Non-pigmented ciliary epithelial cell (primary cell): Measurements from ENCODE around the gene RPL36.
"Not testable (repeated sequence)": the region's sequence is repeated elsewhere in the genome, so short reads cannot be mapped to it uniquely, and the experiment has no call there.

Experiments used
- DNase-seq: peaks from one replicate; pipeline ENCODE4 v3.0.0-alpha.2; 2010; ENCODE audit warnings: low read depth

RPL36 gene

DNA sequence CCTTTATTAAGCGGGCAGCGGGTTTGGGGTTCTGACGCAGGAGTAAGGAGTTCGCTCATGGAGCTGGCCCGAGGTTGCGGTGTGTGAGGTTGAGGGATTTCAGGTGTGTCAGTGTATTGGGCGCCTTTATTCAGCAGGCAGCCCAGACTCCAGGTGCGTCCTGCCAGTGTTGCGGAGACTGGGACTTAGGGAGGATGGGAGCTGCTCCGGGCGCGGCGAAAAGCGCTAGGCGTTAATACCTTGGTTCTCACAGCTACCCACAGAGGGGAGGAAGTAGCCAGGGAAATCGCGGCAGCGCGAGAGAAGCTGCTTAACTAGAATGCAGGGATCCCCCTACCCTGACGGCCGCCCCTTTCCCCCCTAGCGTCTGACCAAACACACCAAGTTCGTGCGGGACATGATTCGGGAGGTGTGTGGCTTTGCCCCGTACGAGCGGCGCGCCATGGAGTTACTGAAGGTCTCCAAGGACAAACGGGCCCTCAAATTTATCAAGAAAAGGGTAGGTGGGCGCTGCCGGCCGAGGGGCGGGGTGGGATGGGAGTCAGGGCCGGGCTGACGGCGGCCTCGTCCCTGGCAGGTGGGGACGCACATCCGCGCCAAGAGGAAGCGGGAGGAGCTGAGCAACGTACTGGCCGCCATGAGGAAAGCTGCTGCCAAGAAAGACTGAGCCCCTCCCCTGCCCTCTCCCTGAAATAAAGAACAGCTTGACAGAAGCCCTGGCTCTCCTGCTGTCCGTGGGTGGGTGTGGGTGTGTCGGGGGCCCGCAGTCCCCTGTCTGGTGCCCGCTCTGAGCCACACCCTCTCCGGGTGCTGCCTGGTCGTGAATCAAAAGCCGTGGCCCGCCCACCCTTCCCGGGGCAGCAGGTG is 1.1 kb downstream of the RPL36 start:
- DNase-seq = no peak

DNA sequence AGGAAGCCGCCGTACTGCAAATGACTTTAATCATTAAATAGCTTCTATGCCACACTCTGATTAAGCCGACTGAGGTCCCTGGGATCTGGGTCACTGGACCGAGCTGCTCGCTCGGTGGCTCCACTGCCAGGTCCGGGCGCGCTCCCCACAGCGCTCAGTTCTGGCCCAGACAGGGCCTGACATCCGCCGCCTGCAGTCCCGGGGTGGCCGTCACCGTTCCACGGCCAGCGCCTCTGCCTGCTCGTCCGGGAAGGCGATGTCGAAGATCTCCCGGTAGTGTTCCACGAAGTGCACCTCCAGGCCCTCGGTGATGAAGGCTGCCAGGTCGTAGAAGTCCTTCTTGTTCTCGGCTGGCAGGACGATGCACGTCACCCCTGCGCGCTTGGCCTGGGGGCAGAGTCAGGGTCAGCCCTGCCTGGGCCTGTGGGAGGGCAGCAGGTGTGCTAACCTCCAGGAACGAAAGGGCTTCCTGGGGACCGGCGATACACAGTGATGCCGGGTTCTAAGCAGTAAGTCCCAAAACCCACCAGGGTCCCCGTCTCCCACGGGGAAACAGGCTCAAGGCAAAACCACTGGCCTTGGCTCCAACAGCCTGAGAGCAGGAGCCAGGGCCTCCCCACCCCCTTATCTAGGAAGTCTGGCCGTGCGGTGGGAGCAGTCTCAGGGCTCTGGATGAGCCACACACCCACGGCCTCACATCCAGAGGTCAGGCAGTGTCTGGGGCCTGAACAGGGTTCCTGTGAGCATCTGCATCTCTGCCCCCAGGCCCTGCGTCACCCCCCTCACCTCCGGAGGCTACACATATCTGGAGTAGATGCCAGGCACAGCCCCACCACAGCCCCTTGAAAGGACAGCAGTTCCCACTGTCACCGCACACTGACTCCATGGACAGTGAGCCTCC is 2.0 kb downstream of the RPL36 start:
- DNase-seq = no peak

DNA sequence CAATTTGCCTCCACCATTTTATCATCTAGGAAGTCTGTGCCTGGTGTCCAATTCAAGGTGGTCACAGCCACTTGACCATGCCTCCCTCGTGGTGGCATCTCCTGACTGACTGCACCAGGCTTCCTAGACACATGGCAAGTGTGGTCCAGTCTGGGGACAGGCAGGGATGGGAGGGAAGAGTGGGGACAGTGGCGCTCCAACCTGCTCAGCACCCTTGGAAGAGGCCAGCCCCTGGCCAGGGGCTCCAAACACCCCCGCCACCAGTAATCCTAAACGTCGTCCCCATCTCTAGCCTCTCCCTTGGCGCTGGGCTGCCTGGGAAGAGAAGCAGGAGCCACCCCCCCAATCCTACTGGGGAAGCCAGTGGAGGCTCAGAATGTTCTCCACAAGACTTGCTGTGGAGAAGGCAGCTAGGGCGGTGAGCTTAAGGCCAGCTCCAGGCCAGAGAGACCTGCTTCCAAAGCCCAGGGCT is 2.7 kb downstream of the RPL36 start:
- no peak for DNase-seq

DNA sequence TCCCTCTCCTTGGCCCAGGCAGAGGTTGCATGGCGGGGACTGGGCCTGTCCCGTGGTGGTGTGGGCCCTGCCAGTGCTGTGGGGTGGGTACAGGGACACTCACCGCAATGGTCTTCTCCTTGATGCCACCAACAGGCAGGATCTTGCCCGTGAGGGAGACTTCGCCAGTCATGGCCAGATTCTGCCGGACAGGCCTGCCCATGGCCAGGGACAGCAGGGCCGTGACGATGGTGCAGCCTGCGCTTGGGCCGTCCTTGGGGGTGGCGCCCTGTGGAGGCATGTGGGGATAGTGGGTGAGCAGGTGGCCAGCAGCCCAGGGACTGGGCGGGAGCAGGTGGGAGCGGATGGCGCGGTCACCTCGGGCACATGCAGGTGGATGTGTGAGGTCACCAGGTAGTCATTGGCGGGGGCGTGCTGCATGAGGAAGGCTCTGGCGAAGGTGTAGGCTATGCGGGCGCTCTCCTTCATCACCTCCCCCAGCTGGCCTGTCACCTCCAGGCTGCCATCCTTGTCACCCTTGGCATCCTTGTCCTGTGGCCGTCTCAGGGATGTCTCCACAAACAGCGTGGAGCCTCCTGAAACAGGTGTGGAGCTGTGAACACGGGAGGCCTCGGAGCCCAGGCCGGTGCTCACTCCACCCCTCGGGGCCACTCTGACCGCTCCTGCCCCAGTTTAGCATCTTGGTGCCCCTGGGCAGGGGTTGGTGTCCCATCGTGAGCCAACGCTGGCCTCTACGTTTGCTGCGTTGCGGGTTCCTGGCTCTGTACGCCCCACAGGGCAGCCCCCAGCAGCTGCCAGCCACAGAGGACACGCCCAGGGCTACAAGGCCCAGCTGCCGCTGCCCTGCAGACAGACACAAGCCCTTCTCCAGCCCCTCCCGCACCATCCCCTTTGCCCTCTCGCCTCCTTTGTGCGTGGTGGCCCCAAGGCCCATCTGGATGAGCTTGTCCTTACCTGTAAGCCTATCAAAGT is 3.4 kb downstream of the RPL36 start:
- no peak for DNase-seq

DNA sequence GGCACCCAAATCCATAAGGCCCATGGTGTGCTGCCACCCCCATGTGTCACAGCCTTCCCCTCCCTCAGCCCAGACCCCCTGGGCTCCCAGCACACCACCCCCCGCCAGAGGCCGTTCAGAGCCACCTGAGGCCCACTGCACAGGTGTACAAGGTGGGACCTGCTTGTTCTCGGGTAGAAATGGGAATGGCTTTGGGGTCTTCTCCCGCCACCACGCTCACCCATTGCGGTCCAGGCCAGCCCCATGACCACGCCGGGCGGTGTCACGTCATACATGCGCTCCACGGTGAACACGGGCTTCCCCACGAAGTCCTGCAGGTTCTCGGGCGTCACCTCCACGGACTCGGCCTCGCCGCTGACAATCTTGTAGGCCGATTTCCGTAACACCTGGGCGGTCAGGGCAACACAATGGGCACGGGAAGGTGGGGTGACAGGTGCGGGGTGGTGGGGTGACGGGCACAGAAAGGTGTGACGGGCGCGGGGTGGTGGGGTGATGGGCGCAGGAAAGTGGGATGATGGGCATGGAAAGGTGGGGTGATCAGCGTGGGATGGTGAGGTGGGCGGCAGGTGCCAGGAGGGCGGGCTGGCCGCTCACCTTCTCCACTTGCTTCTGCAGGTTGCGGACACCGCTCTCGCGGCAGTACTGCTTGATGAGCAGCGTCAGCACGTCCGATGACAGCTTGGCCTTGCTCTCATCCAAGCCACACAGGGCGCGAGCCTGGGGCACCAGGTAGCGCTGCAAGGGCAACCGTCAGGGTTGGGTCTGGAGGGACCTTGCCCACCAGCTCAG is 4.3 kb downstream of the RPL36 start:
- DNase-seq = no peak

DNA sequence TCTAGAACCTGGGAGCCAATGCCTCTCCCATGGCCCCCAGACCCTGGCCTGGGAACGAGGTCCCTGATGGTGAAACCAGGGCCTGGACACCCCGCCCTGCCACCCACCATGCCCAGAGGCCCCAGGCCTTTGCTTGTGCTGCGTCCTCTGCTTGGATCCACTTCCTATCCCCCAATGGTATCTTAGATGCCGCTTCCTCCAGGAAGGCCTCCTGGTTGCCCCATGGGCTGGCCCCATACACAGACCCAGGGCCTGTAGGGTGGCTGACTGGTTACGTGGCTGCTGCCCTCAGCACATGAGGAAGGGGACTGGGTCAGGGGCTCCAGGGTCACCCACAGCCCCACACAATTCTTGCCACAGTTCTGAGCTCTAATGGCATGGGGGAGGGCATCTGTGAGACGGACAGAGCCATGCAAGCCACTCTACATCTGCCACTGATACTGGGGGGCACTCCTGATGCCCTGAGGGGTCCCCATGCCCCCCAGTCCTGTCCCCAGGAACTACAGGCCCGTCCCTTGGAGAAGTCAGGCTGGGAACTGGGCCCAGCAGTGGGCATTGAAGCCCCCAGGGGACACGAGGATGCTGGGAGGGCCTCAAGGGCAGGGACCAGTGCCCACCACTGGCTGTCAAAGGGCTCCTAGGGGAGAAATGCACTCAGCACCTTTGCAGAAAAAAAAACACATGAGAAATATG is 5.0 kb downstream of the RPL36 start:
- DNase-seq = no peak

DNA sequence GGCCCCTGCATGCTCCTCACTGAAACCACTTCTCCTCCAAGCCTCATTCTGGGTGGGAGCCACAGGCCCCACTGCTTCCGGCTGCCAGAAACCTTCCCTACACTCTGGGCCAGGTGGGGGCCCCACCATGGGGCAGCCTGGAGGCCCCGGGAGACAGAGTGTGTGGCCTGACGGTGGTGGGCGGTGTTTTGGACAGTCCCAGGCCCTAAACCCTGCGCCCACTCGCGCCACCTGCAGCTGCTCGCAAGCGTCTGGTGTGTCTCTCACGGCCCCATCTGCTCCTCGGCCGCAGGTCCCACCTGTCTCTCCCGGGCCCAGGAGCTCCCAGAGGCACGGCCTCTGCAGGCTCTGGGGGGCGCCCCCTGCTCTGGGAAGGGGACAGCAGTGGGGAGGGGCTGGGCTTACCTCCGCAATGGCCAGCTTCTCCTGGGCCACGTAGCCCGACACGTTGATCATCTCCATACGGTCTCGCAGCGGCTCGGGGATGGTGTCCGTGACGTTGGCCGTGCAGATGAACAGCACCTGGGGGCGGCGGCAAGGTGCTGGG is 5.6 kb downstream of the RPL36 start:
- DNase-seq = no peak

DNA sequence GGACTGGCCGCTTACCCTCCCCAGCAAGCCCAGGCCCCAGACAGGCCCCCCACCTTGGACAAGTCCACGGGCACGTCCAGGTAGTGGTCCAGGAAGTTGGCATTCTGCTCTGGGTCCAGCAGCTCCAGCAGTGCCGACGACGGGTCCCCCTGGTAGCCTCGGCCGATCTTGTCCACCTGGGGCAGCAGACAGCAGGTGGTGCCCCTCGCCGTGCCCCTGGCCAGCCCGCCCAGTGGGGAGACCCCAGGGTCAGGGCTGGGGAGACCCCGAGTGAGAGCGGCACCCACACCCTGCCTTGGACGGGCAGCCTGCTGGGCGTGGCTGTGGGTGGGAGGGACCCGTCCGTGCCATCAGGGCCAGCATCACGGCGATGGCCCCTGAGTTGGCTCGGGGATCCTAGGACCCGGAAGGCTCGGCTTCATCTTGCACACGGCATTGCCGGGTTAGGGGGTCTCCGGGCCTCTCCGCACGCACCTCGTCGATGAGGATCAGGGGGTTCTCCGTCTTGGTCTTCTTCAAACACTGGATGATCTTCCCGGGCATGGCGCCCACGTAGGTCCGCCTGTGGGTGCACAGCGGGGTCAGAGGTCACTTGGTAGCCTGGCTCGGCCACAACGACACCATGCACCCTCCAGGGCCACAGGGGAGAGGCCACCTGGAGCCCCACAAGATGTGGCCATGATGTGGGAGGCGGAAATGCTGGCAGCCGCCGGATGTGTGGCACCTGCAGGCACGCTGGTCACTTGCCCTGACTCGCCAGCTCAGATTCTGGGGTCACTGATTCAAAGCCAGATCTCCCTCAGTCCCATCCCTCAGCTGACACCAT is 6.3 kb downstream of the RPL36 start:
- no peak for DNase-seq

DNA sequence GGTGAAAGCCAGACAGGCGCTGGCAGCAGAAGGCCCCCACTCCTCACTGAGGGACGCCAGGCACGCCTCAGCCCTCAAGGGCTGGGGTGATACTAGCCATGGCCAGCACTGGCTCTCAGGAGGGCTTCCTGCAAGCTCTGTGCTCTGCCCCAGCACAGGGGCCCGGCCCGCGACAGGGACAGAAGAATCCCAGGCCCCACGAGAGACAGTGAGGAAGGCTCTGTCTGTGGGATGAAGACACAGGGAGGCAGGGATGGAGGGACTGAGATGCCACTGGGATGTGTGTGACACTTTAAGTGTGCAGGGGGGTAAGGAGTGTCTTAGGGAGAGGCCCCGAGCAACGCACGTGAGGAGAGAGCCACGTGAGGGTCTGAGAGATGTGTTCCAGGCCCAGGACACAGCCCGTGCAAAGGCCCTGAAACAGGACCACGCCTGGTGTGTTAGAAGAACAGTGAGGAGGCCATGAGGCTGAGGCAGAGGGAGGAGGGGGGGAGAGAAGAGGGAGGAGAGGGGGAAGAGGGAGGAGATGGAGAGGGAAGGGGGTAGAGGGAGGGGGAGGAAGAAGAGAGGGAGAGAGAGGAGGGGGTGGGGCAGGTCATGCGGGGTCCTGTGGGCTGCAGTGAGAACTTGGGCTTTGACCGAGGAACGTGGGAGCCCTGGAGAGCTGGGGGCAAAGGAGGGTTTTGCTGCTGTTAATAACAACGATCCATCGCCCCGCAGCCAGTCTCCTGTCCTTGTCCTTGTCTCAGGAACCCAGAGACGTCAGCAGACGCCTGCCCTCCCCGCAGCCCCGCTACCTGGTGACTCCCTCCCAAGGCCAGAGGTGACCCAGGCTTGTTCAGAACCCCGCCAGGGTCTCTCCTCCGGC is 7.2 kb downstream of the RPL36 start:
- DNase-seq = no peak

DNA sequence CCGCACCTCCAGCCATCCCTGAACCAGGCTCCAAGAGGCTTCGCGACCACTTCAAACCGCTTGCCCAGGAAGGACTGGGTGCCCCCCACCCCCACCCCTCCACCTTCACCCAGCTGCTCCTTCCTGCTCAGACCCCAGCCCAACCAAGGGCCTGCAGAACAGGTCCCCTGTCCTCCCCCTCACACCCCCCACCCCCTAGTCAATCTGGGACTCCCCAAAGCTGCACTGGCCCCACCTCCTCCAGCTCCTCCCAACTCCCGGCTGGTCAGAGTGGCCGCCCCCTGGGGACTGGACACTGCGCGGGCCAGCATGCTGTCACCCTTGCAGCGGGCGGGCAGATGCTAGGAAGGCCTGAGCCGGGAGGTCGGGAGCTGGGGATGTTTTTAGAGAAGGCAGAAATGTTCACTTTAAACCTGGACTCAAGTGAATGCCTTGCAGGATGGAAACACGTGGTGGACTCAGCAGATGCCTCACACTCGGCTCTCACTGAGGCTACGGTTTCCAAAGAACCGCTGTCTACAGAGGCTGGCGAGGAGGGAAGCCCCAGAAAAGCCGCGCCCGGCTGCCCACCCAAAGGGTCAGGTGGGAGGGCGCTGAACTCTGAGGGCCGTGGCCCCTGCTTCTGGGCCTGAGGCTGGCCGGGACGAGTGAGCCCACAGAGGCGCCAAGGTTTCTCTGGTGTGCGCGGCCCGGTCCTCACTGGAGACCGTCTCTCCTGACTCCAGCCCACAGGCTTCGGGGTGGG is 8.0 kb downstream of the RPL36 start:
- no peak for DNase-seq

DNA sequence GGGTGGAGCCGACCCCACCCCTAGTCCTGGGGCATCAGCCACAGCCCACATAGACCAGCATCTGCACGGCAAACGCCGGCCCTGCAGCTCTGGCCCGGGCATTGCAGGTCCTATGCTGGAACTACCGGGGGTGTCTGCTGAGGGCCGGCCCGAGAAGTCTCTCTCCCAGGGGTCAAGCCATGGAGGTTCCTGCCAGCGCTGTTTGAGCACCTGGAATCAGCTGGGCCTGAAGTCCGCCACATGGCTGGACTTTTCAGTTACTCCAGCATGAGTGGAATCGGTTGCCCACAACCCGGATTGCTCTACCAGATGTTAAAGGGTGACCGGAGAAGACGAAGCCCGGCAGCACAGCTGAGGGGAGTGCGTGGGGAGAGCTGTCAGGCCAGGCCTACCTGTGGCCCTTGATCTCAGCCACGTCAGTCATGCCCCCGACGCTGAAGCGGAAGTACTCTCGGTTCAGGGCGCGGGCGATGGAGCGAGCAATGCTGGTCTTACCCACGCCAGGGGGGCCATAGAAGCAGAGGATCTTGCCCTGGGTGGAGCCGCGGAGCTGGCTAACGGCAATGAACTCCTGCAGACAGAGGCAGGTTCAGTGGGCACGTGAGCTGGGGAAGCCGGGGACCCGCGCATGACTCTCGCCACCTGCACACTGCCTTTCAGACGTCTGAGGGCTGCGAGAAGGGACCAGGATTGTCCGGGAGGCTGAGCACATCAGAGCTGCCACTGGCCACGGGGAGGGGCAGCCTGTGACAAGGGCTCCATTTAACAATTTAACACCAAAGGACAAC is 8.7 kb downstream of the RPL36 start:
- DNase-seq = no peak

DNA sequence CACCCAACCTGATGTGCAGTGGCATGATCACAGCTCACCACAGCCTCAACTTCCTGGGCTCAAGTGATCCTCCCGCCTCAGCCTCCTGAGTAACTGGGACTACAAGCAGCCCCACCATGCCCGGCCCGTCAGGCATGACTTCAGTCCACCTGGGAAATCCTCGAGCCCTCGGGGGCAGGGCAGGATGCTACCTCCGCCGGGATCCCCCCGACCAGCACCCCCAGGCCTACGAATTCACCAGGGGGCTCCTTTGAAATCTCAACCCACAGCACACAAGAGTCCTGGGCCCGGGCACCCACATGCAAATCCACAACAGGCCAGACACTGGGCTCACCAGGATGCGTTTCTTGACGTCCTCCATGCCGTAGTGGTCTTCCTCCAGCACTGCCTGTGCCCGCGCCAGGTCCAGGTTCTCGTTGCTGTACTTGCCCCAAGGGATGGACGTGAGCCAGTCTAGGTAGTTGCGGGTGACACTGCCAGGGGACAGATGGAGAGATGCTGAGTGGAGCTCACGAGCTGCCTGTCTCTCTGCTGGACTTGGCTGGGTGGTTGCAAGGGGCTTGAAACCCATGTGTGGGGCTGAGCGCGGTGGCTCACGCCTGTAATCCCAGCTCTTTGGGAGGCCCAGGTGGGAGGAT is 10.5 kb downstream of the RPL36 start:
- no peak for DNase-seq

DNA sequence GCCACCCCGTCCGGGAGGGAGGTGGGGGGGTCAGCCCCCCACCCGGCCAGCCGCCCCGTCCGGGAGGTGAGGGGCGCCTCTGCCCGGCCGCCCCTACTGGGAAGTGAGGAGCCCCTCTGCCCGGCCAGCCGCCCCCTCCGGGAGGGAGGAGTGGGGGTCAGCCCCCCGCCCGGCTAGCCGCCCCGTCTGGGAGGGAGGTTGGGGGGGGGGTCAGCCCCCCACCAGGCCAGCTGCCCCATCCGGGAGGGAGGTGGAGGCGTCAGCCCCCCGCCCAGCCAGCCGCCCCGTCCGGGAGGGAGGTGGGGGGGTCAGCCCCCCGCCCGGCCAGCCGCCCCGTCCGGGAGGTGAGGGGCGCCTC is 11.9 kb downstream of the RPL36 start:
- not testable (repeated sequence) for DNase-seq

DNA sequence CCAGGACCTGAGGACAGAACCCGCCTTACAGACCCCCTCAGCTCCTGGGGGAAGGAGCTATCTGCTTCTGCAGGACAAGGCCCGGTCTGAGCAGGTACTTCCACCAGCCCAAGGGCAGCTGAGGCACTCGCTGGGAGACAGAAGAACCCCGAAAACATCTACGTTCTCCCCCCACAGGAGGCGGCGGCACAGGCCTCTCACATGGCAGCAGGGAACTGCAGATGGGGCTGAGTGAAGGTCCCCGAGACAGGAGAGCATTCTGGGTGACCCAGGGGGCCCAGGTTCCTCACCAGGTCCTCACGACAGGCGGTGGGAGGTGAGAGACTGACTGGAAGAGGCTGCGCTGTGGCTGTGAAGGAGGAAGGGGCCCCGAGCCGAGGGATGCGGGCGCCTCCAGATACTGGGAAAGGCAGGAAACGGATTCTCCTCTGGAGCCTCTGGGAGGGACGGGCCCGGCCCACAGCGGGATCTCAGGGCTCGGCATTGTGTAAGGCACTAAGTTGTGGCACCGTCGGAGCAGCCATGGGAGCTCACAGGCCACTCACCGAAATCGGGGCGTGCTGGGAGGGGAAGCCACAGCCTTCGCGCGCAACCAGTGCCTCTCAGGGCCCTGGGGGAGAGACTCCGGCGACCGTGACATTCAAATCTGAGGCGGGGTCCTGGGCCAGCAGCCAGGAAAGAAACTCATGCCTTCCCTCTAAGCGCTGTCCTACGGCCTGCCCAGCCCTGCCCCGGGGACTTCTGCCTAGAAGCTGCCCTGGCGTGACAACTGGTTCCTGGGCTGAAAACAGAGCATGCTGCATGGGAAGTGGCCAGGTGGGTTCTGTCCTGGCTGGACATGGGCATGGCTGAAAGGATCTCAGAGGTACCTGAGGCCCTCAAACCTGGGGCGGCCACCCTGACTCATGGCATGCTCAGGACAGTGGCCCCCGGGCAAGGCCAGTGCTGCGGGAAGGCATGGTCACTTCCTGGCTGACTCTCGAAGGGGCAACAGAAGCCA is 14.0 kb downstream of the RPL36 start:
- DNase-seq = no peak

DNA sequence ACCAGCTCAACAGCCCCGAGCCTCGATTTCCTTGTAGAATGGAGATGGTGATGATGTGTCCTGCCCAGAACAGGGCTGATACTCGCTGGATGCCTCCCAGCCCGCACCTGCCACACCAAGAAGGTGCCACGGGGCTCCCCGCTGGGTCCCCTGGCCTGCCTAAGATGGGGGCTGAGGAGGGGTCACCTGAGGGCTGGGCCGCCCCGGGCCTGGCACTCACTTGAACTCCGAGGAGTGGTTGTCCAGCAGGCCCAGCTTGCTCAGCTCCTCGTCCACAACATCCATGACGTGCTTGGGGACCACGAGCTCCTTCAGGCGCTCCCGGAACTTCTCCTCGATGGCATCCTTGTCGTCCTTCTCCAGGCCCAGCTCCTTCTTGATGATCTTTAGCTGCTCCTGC is 15.5 kb downstream of the RPL36 start:
- no peak for DNase-seq
